Sigmoid colon (tissue), 7 donors: ENCODE measurements around the gene CSNK1E. TPM values are rescaled to one million over a fixed set of nuclear protein-coding genes. Genes with fewer than 3 reads are reported as not detected.

Source experiments
- DNase-seq: peaks from one replicate; pipeline ENCODE4 v3.0.0-alpha.2; 2019
- H3K27ac ChIP-seq, 4 donors: fragments of 200-600 bp; sonication (generic); one replicate each; pipeline ENCODE4 v1.5.1; 2016 to 2019; ENCODE audit warnings: mild to moderate bottlenecking in 1 of 4
- H3K27me3 ChIP-seq, 3 donors: fragments of 200-600 bp; sonication (generic); one replicate each; pipeline ENCODE4 v1.5.1; 2019; ENCODE audit warnings: mild to moderate bottlenecking in 1 of 3
- H3K36me3 ChIP-seq, 4 donors: fragments of 200-600 bp; sonication (generic); one replicate each; pipeline ENCODE4 v1.5.1; 2016 to 2019
- H3K4me1 ChIP-seq, 4 donors: fragments of 200-600 bp; sonication (generic); one replicate each; pipeline ENCODE4 v1.5.1; 2017 to 2019
- H3K4me3 ChIP-seq, 4 donors: fragments of 200-600 bp; sonication (generic); one replicate each; pipeline ENCODE4 v1.5.1; 2017 to 2019; ENCODE audit warnings: mild to moderate bottlenecking in 2 of 4, moderate library complexity in 1 of 4
- H3K9me3 ChIP-seq, 4 donors: fragments of 200-600 bp in 3 of 4; sonication (generic) in 3 of 4; one replicate each; pipeline versions ENCODE4 v1.5.1 to v1.6.1; 2013 to 2019
- EP300 ChIP-seq, 4 donors: sonication (generic); formaldehyde crosslinking; IDR thresholded peaks; one replicate each; pipeline ENCODE4 v1.6.1; 2017; ENCODE audit warnings: antibody characterized with exemption in 4 of 4
- POLR2A ChIP-seq, 2 donors: fragments of 450-650 bp; IDR thresholded peaks; one replicate each; pipeline ENCODE4 v1.6.1; 2016; ENCODE audit warnings: antibody characterized with exemption in 2 of 2, mild to moderate bottlenecking in 2 of 2, moderate library complexity in 2 of 2
- POLR2AphosphoS5 ChIP-seq, 4 donors: sonication (generic); formaldehyde crosslinking; IDR thresholded peaks; one replicate each; pipeline ENCODE4 v1.6.1; 2017; ENCODE audit warnings: antibody characterized with exemption in 4 of 4
- WGBS, 2 donors: extraction: QIAGEN DNeasy Blood & Tissue Kit; methylation state at CpG; one replicate each; pipeline ENCODE4 v1.1.7; 2013; 5-methylcytosine and 5-hydroxymethylcytosine counted together
- intact Hi-C: fragments of 100-400 bp; cut with DNase I; formaldehyde crosslinking; loops from one replicate; pipeline ENCODE4 v1.15.1; 2023
- polyA plus RNA-seq, 3 donors: library from polyadenylated mRNA; stranded (reverse); fragments of 200-250 nt; gene quantifications; one replicate each; pipeline ENCODE4 v1.2.3, GENCODE V29; 2013
- total RNA-seq, 4 donors: library from RNA; depleted of rRNA; stranded (reverse); fragments of >200 nt; gene quantifications; one replicate each; pipeline ENCODE4 v1.1.0, GENCODE V29; 2016
- TF ChIP-seq, protein P1 (sequence below), 4 experiments: fragments of 450-650 bp in 3 of 4; fragments of 200-600 bp in 1 of 4; IDR thresholded peaks; one replicate each; pipeline ENCODE4 v1.5.1; 2016 to 2019; ENCODE audit warnings: antibody characterized with exemption in 4 of 4, mild to moderate bottlenecking in 3 of 4, moderate library complexity in 2 of 4
- donor health status: healthy with polysubstance abuse.
- donor health status: Bipolar disorder and iron deficiency.
- donor health status: healthy.

CSNK1E gene
- total and polyA plus RNA-seq, 7 donors: 33.6 to 116 (median 63.7) TPM

DNA sequence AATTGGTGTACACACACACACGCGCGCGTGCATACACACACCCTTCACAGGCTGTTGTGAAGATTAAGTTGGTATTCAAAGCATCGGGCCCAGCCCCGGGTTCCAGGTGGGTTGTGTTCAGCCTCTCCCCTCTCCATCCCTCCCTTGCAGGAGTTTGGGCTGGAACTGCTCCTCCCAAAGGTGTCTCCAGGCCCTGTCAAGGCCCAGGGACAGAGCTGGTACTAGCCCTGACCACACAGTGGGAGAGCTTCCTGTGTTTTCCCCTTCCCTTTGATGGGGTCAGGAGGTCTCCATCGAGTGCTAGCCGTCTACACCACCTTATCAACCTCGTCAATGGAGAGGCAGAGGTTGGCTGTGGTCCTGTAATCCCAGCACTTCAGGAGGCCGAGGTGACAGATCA lies 36.5 kb upstream of the CSNK1E start:
- H3K9me3 ChIP-seq: no peaks in the 10 kb centered on the region
- no peak overlapping the region for H3K4me3 ChIP-seq
- H3K36me3 ChIP-seq: no peaks in the 10 kb centered on the region
- H3K27ac ChIP-seq: no peak overlapping the region
- TF ChIP-seq POLR2A (IDR thresholded peaks at IDR 0.05) (no peak), POLR2AphosphoS5 (IDR thresholded peaks at IDR 0.05) (no peak), EP300 (IDR thresholded peaks at IDR 0.05) (no peak)
- TF ChIP-seq, protein P1, sequence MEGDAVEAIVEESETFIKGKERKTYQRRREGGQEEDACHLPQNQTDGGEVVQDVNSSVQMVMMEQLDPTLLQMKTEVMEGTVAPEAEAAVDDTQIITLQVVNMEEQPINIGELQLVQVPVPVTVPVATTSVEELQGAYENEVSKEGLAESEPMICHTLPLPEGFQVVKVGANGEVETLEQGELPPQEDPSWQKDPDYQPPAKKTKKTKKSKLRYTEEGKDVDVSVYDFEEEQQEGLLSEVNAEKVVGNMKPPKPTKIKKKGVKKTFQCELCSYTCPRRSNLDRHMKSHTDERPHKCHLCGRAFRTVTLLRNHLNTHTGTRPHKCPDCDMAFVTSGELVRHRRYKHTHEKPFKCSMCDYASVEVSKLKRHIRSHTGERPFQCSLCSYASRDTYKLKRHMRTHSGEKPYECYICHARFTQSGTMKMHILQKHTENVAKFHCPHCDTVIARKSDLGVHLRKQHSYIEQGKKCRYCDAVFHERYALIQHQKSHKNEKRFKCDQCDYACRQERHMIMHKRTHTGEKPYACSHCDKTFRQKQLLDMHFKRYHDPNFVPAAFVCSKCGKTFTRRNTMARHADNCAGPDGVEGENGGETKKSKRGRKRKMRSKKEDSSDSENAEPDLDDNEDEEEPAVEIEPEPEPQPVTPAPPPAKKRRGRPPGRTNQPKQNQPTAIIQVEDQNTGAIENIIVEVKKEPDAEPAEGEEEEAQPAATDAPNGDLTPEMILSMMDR (IDR thresholded peaks at IDR 0.05): no peak
- H3K4me1 ChIP-seq: peaks cover 0 to 7% (median 4%) of the 10 kb centered on the region in 4 donors
- no peaks in the 10 kb centered on the region for H3K27me3 ChIP-seq
- intact Hi-C loops: loop anchor here (1.0 to 5.0 kb wide), 4 partner anchors 91 to 301 kb away; no protein-coding TSS in a partner anchor
- 78 to 81% methylated on average over 10 of the region's 10 CpGs for WGBS, 2 donors
- peak; percentile 64 for DNase-seq

DNA sequence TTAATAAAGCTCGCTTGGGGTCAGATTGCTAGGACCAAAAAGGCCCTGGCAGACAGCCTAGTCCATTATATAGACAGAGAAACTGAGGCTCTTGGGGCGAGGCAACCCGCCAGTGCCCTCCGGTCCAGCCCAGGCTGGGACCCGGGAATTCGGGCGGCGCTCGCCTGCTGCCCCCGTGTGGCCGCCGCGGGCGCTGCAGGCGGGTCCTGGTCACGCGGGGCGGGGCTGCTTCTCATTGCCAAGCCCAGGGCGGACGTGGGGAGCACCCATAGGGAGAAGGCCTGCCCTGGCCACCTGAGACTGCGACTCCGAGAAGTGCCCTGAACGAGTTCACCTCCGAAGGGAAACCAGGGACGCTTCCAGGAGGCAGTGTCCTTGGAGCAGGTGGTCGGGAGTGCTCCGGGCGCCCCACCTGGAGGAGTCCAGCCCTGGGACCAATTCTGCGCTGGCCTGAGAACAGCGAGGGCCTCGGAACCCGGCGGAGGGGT lies 36.0 kb upstream of the CSNK1E start:
- Histone ChIP-seq H3K9me3 (no peaks in the 10 kb centered on the region), H3K27ac (peak overlapping the region in 1 of 4 donors; percentile 14), H3K36me3 (no peaks in the 10 kb centered on the region), H3K27me3 (no peaks in the 10 kb centered on the region), H3K4me1 (peaks cover 0 to 7% (median 4%) of the 10 kb centered on the region in 4 donors), H3K4me3 (no peak overlapping the region)
- intact Hi-C loops: loop anchor here (1.0 to 5.0 kb wide), 4 partner anchors 90 to 300 kb away; no protein-coding TSS in a partner anchor
- WGBS, 2 donors: 23 to 28% methylated on average over 33 of the region's 33 CpGs
- DNase-seq: peak; percentile 80
- no peak for TF ChIP-seq POLR2A (IDR thresholded peaks at IDR 0.05)
- TF ChIP-seq POLR2AphosphoS5 (IDR thresholded peaks at IDR 0.05): peak in 2 of 4 donors; percentile 8 to 40
- TF ChIP-seq EP300 (IDR thresholded peaks at IDR 0.05): no peak
- TF ChIP-seq, protein P1 (IDR thresholded peaks at IDR 0.05): peak; percentile 92 to 98 (median 96)

DNA sequence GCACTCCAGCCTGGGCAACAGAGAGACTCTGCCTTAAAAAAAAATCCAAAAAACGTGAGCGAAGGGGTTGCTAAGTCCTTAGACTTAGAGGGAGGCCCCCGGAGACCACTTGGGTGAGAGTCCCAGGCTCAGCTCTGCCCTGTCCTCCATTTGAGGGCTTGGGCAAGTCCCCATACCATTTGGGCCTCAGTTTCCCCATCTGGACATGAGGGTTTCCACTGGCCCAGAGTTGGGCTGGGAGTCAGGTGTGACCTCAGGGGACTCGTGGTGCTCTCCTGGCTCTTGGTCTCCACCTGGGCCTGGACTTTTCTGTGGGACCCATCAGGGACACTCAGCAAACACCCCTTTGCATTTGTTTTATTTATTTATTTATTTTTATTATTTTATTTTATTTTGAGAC lies 35.2 kb upstream of the CSNK1E start:
- peak; percentile 40 for DNase-seq
- Histone ChIP-seq H3K27ac (no peak overlapping the region), H3K36me3 (no peaks in the 10 kb centered on the region), H3K27me3 (no peaks in the 10 kb centered on the region), H3K4me3 (no peak overlapping the region), H3K9me3 (no peaks in the 10 kb centered on the region), H3K4me1 (peaks cover 0 to 7% (median 4%) of the 10 kb centered on the region in 4 donors)
- WGBS, 2 donors: 81 to 90% methylated on average over 4 of the region's 4 CpGs
- intact Hi-C loops: loop anchor here (2.0 to 5.0 kb wide), 3 partner anchors 90 to 300 kb away; no protein-coding TSS in a partner anchor
- TF ChIP-seq POLR2AphosphoS5 (IDR thresholded peaks at IDR 0.05) (no peak), EP300 (IDR thresholded peaks at IDR 0.05) (no peak), POLR2A (IDR thresholded peaks at IDR 0.05) (no peak)
- TF ChIP-seq, protein P1 (IDR thresholded peaks at IDR 0.05): no peak

DNA sequence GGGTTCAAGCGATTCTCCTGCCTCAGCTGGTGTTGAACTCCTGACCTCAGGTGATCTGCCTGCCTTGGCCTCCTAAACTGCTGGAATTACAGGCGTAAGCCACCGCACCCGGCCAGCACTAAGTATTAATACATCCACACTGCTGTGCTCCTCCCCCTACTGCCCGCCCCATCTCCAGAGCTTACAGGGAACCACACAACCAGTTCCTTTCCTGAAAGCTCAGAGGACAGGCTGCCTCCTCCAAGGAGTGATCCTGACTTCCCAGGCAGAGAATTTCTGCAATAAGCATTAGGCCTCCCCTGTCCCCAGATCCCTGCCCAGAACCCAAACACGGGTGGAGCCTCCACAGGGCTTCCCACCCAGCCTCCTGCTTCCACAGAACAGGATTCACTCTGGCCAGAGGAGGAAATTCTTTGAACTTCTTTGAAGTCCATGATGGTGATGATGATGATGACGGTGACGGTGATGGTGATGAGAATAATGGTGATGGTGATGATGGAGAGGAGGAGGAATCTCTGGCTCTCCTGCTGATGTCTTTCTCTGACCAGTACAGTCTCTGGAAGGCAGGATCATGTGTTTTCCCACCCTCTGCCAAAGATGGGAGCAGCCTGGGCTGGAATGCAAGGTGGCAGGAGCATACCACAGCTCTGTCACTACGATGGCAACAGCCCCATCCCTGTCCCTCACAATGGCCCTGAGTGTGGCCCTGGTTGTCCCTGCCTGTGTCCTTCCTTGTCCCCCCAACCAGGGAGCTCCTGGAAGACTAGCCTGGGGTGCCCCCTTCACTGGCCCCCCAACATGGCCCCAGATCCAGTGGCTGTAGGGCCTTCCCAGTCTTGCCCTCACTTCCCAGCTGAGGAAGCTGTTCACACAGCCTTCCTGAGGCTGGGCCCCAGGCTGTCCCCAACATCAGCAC lies 33.5 kb upstream of the CSNK1E start:
- 84 to 87% methylated on average over 9 of the region's 9 CpGs for WGBS, 2 donors
- Histone ChIP-seq H3K27me3 (peaks cover 0 to 4% (median 0%) of the 10 kb centered on the region in 3 donors), H3K27ac (no peak overlapping the region), H3K36me3 (no peaks in the 10 kb centered on the region), H3K9me3 (no peaks in the 10 kb centered on the region), H3K4me3 (no peak overlapping the region), H3K4me1 (peaks cover 0 to 7% (median 4%) of the 10 kb centered on the region in 4 donors)
- DNase-seq: peak; percentile 40
- no peak for TF ChIP-seq POLR2AphosphoS5 (IDR thresholded peaks at IDR 0.05)
- TF ChIP-seq, protein P1 (IDR thresholded peaks at IDR 0.05): no peak
- no peak for TF ChIP-seq EP300 (IDR thresholded peaks at IDR 0.05)
- no peak for TF ChIP-seq POLR2A (IDR thresholded peaks at IDR 0.05)
- intact Hi-C loops: loop anchor here (5.0 kb wide), 1 partner anchor 113 kb away; no protein-coding TSS in a partner anchor
